ENCODE measurements around the gene SCUBE3. TPM values are rescaled to one million over a fixed set of nuclear protein-coding genes. Genes with fewer than 3 reads are reported as not detected.

SCUBE3 gene
- total and polyA plus RNA-seq, 2 experiments from 2014 or later = 0.39 to 1.1 TPM

DNA sequence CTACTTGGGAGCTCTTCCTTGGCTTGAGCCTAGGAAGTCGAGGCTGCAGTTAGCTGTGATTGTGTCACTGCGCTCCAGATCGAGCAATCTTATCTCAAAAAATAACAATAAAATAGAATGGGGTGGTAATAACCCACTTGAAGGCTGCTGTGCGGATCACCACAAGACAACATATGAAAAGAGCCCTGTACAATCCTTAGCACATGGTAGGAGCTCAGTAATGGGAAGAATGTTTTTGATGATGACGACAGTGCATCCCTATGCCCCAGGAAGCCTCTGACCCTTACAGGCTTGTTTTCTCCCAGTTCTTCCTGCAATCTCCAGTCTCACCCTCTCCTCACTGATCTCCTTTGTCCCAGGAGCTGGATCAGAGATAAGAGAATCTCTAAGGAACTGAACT lies 15.5 kb downstream of the SCUBE3 start:
- H3K36me3 Mint-ChIP-seq (ENCODE audit: low read depth) = peaks cover 7% of the 10 kb centered on the region
- H3K4me1 Mint-ChIP-seq = no peaks in the 10 kb centered on the region; the same call in 2 of the 3 replicates
- H4K20me1 ChIP-seq (replicated peaks; ENCODE audit: insufficient read depth) = no peaks in the 10 kb centered on the region; the same call in none of the 2 replicates
- H3K9me2 ChIP-seq (ENCODE audit: insufficient read depth) = no peaks in the 10 kb centered on the region
- peaks cover 29% of the 10 kb centered on the region for H3K27me3 ChIP-seq (ENCODE audit: insufficient read depth)
- H3K36me3 ChIP-seq (ENCODE audit: insufficient read depth) = no peaks in the 10 kb centered on the region
- no peak overlapping the region for H3K27ac Mint-ChIP-seq
- H3K27ac ChIP-seq (ENCODE audit: low read depth) = no peak overlapping the region
- peaks cover 13% of the 10 kb centered on the region for H3K27me3 Mint-ChIP-seq (ENCODE audit: insufficient read depth, low read depth, poor library complexity)
- no peak for TF ChIP-seq EZH2 (IDR thresholded peaks at IDR 0.05; ENCODE audit: low read depth, unreplicated experiment)
- TF ChIP-seq, protein P1, sequence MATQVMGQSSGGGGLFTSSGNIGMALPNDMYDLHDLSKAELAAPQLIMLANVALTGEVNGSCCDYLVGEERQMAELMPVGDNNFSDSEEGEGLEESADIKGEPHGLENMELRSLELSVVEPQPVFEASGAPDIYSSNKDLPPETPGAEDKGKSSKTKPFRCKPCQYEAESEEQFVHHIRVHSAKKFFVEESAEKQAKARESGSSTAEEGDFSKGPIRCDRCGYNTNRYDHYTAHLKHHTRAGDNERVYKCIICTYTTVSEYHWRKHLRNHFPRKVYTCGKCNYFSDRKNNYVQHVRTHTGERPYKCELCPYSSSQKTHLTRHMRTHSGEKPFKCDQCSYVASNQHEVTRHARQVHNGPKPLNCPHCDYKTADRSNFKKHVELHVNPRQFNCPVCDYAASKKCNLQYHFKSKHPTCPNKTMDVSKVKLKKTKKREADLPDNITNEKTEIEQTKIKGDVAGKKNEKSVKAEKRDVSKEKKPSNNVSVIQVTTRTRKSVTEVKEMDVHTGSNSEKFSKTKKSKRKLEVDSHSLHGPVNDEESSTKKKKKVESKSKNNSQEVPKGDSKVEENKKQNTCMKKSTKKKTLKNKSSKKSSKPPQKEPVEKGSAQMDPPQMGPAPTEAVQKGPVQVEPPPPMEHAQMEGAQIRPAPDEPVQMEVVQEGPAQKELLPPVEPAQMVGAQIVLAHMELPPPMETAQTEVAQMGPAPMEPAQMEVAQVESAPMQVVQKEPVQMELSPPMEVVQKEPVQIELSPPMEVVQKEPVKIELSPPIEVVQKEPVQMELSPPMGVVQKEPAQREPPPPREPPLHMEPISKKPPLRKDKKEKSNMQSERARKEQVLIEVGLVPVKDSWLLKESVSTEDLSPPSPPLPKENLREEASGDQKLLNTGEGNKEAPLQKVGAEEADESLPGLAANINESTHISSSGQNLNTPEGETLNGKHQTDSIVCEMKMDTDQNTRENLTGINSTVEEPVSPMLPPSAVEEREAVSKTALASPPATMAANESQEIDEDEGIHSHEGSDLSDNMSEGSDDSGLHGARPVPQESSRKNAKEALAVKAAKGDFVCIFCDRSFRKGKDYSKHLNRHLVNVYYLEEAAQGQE (IDR thresholded peaks at IDR 0.05; ENCODE audit: unreplicated experiment) = no peak
- TF ChIP-seq STAT1 (IDR thresholded peaks at IDR 0.05; ENCODE audit: unreplicated experiment) = no peak
- no peak for TF ChIP-seq EZH2phosphoT487 (IDR thresholded peaks at IDR 0.05; ENCODE audit: unreplicated experiment)
- no peak for TF ChIP-seq ETS1 (IDR thresholded peaks at IDR 0.05)
- TF ChIP-seq, protein P2, sequence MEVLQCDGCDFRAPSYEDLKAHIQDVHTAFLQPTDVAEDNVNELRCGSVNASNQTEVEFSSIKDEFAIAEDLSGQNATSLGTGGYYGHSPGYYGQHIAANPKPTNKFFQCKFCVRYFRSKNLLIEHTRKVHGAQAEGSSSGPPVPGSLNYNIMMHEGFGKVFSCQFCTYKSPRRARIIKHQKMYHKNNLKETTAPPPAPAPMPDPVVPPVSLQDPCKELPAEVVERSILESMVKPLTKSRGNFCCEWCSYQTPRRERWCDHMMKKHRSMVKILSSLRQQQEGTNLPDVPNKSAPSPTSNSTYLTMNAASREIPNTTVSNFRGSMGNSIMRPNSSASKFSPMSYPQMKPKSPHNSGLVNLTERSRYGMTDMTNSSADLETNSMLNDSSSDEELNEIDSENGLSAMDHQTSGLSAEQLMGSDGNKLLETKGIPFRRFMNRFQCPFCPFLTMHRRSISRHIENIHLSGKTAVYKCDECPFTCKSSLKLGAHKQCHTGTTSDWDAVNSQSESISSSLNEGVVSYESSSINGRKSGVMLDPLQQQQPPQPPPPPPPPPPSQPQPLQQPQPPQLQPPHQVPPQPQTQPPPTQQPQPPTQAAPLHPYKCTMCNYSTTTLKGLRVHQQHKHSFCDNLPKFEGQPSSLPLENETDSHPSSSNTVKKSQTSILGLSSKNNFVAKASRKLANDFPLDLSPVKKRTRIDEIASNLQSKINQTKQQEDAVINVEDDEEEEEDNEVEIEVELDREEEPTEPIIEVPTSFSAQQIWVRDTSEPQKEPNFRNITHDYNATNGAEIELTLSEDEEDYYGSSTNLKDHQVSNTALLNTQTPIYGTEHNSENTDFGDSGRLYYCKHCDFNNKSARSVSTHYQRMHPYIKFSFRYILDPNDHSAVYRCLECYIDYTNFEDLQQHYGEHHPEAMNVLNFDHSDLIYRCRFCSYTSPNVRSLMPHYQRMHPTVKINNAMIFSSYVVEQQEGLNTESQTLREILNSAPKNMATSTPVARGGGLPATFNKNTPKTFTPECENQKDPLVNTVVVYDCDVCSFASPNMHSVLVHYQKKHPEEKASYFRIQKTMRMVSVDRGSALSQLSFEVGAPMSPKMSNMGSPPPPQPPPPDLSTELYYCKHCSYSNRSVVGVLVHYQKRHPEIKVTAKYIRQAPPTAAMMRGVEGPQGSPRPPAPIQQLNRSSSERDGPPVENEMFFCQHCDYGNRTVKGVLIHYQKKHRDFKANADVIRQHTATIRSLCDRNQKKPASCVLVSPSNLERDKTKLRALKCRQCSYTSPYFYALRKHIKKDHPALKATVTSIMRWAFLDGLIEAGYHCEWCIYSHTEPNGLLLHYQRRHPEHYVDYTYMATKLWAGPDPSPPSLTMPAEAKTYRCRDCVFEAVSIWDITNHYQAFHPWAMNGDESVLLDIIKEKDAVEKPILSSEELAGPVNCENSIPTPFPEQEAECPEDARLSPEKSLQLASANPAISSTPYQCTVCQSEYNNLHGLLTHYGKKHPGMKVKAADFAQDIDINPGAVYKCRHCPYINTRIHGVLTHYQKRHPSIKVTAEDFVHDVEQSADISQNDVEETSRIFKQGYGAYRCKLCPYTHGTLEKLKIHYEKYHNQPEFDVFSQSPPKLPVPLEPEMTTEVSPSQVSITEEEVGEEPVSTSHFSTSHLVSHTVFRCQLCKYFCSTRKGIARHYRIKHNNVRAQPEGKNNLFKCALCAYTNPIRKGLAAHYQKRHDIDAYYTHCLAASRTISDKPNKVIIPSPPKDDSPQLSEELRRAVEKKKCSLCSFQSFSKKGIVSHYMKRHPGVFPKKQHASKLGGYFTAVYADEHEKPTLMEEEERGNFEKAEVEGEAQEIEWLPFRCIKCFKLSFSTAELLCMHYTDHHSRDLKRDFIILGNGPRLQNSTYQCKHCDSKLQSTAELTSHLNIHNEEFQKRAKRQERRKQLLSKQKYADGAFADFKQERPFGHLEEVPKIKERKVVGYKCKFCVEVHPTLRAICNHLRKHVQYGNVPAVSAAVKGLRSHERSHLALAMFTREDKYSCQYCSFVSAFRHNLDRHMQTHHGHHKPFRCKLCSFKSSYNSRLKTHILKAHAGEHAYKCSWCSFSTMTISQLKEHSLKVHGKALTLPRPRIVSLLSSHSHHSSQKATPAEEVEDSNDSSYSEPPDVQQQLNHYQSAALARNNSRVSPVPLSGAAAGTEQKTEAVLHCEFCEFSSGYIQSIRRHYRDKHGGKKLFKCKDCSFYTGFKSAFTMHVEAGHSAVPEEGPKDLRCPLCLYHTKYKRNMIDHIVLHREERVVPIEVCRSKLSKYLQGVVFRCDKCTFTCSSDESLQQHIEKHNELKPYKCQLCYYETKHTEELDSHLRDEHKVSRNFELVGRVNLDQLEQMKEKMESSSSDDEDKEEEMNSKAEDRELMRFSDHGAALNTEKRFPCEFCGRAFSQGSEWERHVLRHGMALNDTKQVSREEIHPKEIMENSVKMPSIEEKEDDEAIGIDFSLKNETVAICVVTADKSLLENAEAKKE (CRISPR knock-in tag; IDR thresholded peaks at IDR 0.05) = no peak
- no peak for TF ChIP-seq ZNF331 (CRISPR knock-in tag; IDR thresholded peaks at IDR 0.05; ENCODE audit: low read depth)
- no peak for TF ChIP-seq NANOG (IDR thresholded peaks at IDR 0.05; ENCODE audit: borderline replicate concordance)
- TF ChIP-seq JUNB (IDR thresholded peaks at IDR 0.05; ENCODE audit: unreplicated experiment) = no peak
- TF ChIP-seq POLR2AphosphoS5 (IDR thresholded peaks at IDR 0.05; ENCODE audit: low read depth) = no peak
- no peak for TF ChIP-seq CREB1 (CRISPR knock-in tag; IDR thresholded peaks at IDR 0.05; ENCODE audit: low read depth)
- no peak for TF ChIP-seq ZNF114 (CRISPR knock-in tag; IDR thresholded peaks at IDR 0.05)
- no peak for TF ChIP-seq CTCF (conservative IDR thresholded peaks at IDR 0.05; ENCODE audit: low read depth in 2 of 2)
- H3K4me2 ChIP-seq = no peak overlapping the region
- no peaks in the 10 kb centered on the region for H3K79me2 ChIP-seq (replicated peaks; ENCODE audit: insufficient read depth)
- no peaks in the 10 kb centered on the region for H3K4me1 ChIP-seq (ENCODE audit: insufficient read depth)
- H3K4me3 ChIP-seq = no peak overlapping the region
- no peak overlapping the region for H3K4me3 Mint-ChIP-seq
- H3F3A ChIP-seq (replicated peaks; ENCODE audit: low read depth) = no peaks in the 10 kb centered on the region
- ATAC-seq = no peak
- peaks cover 4% of the 10 kb centered on the region for H3K9me3 Mint-ChIP-seq
- no peak for DNase-seq (ENCODE audit: low spot score)
- no peak overlapping the region for H2AFZ ChIP-seq

Measured in GM23338 (cell line).